Hepatocyte (in vitro differentiated cells): ENCODE data around the gene CLIP4. TPM values are rescaled to one million over a fixed set of nuclear protein-coding genes. Genes with fewer than 3 reads are reported as not detected.

Source experiments
- DNase-seq: peaks from one replicate; pipeline ENCODE4 v3.0.0-alpha.2; 2016; ENCODE audit warnings: low spot score
- H2AFZ ChIP-seq: fragments of 200-600 bp; sonication (generic); 2 replicates; pipeline ENCODE4 v1.6.0; 2016; ENCODE audit warnings: antibody characterized with exemption, mild to moderate bottlenecking
- H3K27ac ChIP-seq: fragments of 200-600 bp; sonication (generic); 2 replicates; pipeline ENCODE4 v1.5.1; 2016; ENCODE audit warnings: mild to moderate bottlenecking
- H3K27me3 ChIP-seq: fragments of 200-600 bp; sonication (generic); 2 replicates; pipeline ENCODE4 v1.6.1; 2016
- H3K36me3 ChIP-seq: fragments of 200-600 bp; sonication (generic); replicated peaks from 2 replicates; pipeline ENCODE4 v1.5.1; 2016; ENCODE audit warnings: low read depth; ENCODE audit not compliant: insufficient read depth
- H3K4me1 ChIP-seq: fragments of 200-600 bp; sonication (generic); 2 replicates; pipeline ENCODE4 v1.5.1; 2016; ENCODE audit warnings: mild to moderate bottlenecking, moderate library complexity; ENCODE audit not compliant: insufficient read depth
- H3K4me2 ChIP-seq: fragments of 200-600 bp; sonication (generic); 2 replicates; pipeline ENCODE4 v1.6.0; 2016
- H3K4me3 ChIP-seq: fragments of 200-600 bp; sonication (generic); 2 replicates; pipeline ENCODE4 v1.5.1; 2016; ENCODE audit warnings: mild to moderate bottlenecking
- H3K79me2 ChIP-seq: fragments of 200-600 bp; sonication (generic); 2 replicates; pipeline ENCODE4 v1.6.0; 2017; ENCODE audit warnings: mild to moderate bottlenecking
- H3K9me2 ChIP-seq: fragments of 200-600 bp; sonication (generic); replicated peaks from 2 replicates; pipeline ENCODE4 v1.6.0; 2017; ENCODE audit warnings: mild to moderate bottlenecking; ENCODE audit not compliant: insufficient read depth
- H3K9me3 ChIP-seq: fragments of 200-600 bp; sonication (generic); 2 replicates; pipeline ENCODE4 v1.5.1; 2016; ENCODE audit warnings: low read depth, mild to moderate bottlenecking
- H4K20me1 ChIP-seq: fragments of 200-600 bp; sonication (generic); 2 replicates; pipeline ENCODE4 v1.6.0; 2016; ENCODE audit warnings: mild to moderate bottlenecking; ENCODE audit not compliant: insufficient read depth, poor library complexity, severe bottlenecking
- EZH2 ChIP-seq: fragments of 200-600 bp; sonication (generic); IDR thresholded peaks from 2 replicates; pipeline ENCODE4 v1.6.1; 2016; ENCODE audit warnings: antibody characterized with exemption, mild to moderate bottlenecking, borderline replicate concordance
- EZH2phosphoT487 ChIP-seq: fragments of 200-600 bp; sonication (generic); IDR thresholded peaks from one replicate; pipeline ENCODE4 v1.6.1; 2018; ENCODE audit warnings: antibody characterized with exemption, mild to moderate bottlenecking, low read depth, moderate library complexity; ENCODE audit not compliant: unreplicated experiment, severe bottlenecking
- WGBS: methylation state at CpG from one replicate; pipeline ENCODE4 v1.1.6; 2016; ENCODE audit warnings: low lambda C conversion rate; ENCODE audit errors: missing lambda C conversion rate; 5-methylcytosine and 5-hydroxymethylcytosine counted together
- polyA plus RNA-seq: library from polyadenylated mRNA; unstranded; fragments of >200 nt; fragmentation: Nextera tagmentation; extraction: Ambion mirVana; gene quantifications from 2 replicates; pipeline ENCODE4 v1.2.1, GENCODE V29; 2016
- total RNA-seq: library from RNA; depleted of rRNA; stranded (reverse); fragments of >200 nt; gene quantifications from 2 replicates; pipeline ENCODE4 v1.2.3, GENCODE V29; 2014
- TF ChIP-seq, protein P1 (sequence below): fragments of 200-600 bp; sonication (generic); IDR thresholded peaks from 2 replicates; pipeline ENCODE4 v1.5.1; 2016; ENCODE audit warnings: antibody characterized with exemption, mild to moderate bottlenecking; ENCODE audit not compliant: poor library complexity

The CLIP4 gene
- total and polyA plus RNA-seq, 2 experiments from 2014 or later, result 17.3 to 35.6 TPM

DNA sequence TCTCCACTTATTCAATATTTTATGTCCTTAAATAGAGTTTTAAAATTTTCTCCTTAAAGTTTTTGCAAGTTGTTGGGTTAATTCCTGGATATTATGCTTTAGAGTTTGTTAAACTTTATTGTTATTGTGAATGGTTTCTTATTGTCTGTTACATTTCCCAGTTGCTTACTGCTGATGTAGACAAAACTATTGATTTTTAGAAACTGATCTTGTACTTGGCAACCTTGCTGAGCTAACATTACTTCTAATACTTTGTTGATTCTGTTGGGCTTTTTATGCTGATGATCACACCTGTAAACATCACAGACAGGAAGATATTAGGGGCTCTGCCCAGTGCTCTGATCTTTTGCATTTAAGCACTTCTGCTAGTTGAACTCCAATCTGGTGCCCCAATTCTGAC, 2.8 kb upstream of the CLIP4 start:
- Histone ChIP-seq H3K36me3 (no peaks in the 10 kb centered on the region), H3K4me2 (no peak overlapping the region), H3K27ac (no peak overlapping the region), H3K4me3 (no peak overlapping the region), H3K79me2 (peaks cover 5% of the 10 kb centered on the region), H2AFZ (no peak overlapping the region), H3K9me3 (no peaks in the 10 kb centered on the region), H3K27me3 (no peaks in the 10 kb centered on the region), H4K20me1 (no peaks in the 10 kb centered on the region), H3K9me2 (no peaks in the 10 kb centered on the region), H3K4me1 (peaks cover 17% of the 10 kb centered on the region)
- no peak for DNase-seq
- TF ChIP-seq EZH2phosphoT487 (no peak), EZH2 (no peak)
- TF ChIP-seq, protein P1, sequence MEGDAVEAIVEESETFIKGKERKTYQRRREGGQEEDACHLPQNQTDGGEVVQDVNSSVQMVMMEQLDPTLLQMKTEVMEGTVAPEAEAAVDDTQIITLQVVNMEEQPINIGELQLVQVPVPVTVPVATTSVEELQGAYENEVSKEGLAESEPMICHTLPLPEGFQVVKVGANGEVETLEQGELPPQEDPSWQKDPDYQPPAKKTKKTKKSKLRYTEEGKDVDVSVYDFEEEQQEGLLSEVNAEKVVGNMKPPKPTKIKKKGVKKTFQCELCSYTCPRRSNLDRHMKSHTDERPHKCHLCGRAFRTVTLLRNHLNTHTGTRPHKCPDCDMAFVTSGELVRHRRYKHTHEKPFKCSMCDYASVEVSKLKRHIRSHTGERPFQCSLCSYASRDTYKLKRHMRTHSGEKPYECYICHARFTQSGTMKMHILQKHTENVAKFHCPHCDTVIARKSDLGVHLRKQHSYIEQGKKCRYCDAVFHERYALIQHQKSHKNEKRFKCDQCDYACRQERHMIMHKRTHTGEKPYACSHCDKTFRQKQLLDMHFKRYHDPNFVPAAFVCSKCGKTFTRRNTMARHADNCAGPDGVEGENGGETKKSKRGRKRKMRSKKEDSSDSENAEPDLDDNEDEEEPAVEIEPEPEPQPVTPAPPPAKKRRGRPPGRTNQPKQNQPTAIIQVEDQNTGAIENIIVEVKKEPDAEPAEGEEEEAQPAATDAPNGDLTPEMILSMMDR, result no peak

DNA sequence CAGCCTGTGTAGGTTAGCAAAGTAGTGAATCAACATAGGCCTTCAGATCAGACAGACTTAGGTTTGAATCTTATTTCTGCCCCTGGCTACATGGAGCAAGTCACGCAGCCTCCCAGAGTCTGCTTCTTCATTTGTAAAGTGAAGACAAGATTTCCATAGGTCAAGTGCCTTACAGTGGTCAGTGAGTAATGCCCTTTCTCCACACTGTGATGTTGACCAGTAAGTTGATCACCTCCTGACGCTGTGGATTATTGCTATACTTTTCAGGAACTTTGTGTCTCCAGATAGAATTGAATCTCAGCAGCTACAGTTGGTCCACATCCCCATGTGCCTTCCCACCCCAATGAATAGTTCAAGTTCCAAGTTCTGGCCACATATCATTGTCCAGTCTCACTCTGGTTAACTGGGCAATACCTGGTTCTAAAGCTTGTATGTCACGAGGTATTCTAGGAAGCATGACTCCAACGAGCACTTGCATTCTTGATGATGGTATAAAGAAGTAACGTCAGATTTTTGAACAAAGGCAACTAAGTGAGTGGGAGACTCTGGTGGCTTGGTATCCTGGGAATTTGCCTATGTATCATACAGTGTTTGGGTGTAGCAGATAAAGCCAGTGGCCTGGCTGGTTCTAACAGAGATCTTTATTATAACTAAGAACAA, 2.1 kb upstream of the CLIP4 start:
- H3K4me1 ChIP-seq, result peaks cover 23% of the 10 kb centered on the region
- H3K9me2 ChIP-seq, result no peaks in the 10 kb centered on the region
- H3K79me2 ChIP-seq, result peaks cover 11% of the 10 kb centered on the region
- no peak for DNase-seq
- H3K27me3 ChIP-seq, result no peaks in the 10 kb centered on the region
- peak overlapping the region; percentile 6 for H3K27ac ChIP-seq
- 87% methylated on average over 5 of the region's 5 CpGs for WGBS
- no peak overlapping the region for H3K4me2 ChIP-seq
- no peaks in the 10 kb centered on the region for H3K9me3 ChIP-seq
- H2AFZ ChIP-seq, result no peak overlapping the region
- no peaks in the 10 kb centered on the region for H3K36me3 ChIP-seq
- no peaks in the 10 kb centered on the region for H4K20me1 ChIP-seq
- no peak for TF ChIP-seq EZH2phosphoT487
- TF ChIP-seq, protein P1, result no peak
- TF ChIP-seq EZH2, result no peak
- H3K4me3 ChIP-seq, result no peak overlapping the region

DNA sequence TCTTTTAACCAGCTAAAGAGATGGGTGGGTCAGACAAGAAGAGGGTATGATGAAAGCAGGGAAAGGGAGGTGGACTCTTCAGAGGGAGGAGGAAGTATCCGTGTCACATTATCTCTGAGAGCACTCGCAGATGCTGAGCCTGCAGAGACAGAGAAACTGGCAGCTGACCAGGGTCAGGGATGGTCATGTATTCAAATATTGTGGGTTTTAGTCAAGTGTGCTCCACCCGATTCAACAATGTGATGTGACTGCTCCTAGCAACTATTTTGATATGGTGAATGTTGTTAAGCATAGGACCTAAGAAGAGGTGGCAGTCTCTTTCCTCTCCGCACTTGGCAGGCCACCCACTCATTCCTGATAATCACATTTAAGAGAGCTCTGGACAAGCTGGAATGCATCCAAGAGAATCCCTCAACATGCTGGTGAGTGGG, 1.3 kb upstream of the CLIP4 start:
- H4K20me1 ChIP-seq, result no peaks in the 10 kb centered on the region
- no peaks in the 10 kb centered on the region for H3K36me3 ChIP-seq
- WGBS, result 70% methylated on average over 4 of the region's 4 CpGs
- no peak overlapping the region for H2AFZ ChIP-seq
- TF ChIP-seq, protein P1, result no peak
- no peak for TF ChIP-seq EZH2phosphoT487
- TF ChIP-seq EZH2, result no peak
- H3K79me2 ChIP-seq, result peaks cover 17% of the 10 kb centered on the region
- peak; percentile 58 for DNase-seq
- H3K9me2 ChIP-seq, result no peaks in the 10 kb centered on the region
- H3K27ac ChIP-seq, result peak overlapping the region; percentile 94
- H3K27me3 ChIP-seq, result no peaks in the 10 kb centered on the region
- peak overlapping the region; percentile 91 for H3K4me2 ChIP-seq
- no peaks in the 10 kb centered on the region for H3K9me3 ChIP-seq
- no peak overlapping the region for H3K4me3 ChIP-seq
- H3K4me1 ChIP-seq, result peaks cover 25% of the 10 kb centered on the region

DNA sequence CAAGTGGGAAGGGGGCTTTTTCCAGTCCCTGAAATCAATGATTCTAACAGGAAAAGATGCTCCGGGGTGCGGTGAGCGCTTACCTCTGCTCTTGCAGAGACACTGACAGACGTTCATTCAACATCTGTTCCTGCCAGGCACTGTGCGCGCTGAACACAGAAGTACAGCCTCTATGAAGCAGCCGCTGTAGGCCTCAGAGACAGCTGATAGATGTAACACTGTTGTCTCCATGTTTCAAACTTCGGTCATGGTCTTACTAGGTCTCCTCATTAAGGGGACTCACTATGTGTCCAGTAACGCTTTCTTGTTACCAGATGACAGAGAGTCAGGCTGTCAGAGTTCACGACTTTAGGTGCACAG, 649 bp upstream of the CLIP4 start:
- Histone ChIP-seq H3K9me3 (no peaks in the 10 kb centered on the region), H3K27ac (peak overlapping the region; percentile 94), H3K27me3 (no peaks in the 10 kb centered on the region), H3K4me2 (peak overlapping the region; percentile 91), H4K20me1 (no peaks in the 10 kb centered on the region), H3K4me1 (peaks cover 25% of the 10 kb centered on the region), H3K9me2 (no peaks in the 10 kb centered on the region), H3K36me3 (no peaks in the 10 kb centered on the region), H3K79me2 (peaks cover 24% of the 10 kb centered on the region), H3K4me3 (no peak overlapping the region), H2AFZ (peak overlapping the region; percentile 36)
- TF ChIP-seq EZH2phosphoT487 (no peak), EZH2 (no peak)
- TF ChIP-seq, protein P1, result no peak
- WGBS, result 77% methylated on average over 10 of the region's 10 CpGs
- peak; percentile 24 for DNase-seq
